GM20431 (cell line): ENCODE data around the gene CDKAL1.

Experiments
- in situ Hi-C: fragments of 300-500 bp; cut with MseI, MboI; formaldehyde crosslinking; loops from one replicate; pipeline ENCODE4 v1.15.0; 2020; ENCODE audit warnings: low sequenced_read_pairs; ENCODE audit not compliant: unreplicated experiment

CDKAL1 gene

DNA sequence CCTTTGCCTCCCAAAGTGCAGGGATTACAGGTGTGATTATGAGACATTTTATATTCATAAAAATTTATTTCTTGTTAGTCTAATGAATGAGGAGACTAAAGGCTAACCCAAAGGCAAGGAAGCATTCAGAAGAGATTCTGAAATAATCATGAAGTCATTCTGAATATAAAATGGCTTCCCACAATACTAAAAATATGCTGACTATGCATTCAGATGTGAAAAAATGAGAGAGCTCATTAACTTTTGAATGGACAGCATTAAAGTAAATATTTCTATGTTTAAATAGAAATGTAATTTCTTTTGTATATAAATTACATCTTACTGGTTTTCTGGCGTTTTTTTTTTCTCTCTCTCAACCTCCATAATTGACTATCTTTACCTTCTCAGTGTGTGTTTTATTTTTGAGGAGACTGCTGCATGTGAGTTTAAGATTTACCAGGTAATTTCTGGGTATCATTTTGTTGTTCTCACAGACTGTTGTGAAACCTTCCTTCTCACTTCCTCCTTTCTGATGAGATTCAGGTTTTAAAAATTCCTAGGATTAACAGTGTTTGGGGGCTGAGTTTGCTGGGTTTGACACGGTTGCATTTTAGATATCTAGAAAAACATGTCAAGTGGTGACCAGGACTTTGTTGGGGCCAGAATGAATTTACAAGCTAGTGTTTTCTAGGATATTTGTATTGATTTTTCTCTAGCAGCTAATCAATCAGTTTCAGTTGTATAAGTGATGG, 316.6 kb downstream of the CDKAL1 start:
- in situ Hi-C loops, result no loop called here

DNA sequence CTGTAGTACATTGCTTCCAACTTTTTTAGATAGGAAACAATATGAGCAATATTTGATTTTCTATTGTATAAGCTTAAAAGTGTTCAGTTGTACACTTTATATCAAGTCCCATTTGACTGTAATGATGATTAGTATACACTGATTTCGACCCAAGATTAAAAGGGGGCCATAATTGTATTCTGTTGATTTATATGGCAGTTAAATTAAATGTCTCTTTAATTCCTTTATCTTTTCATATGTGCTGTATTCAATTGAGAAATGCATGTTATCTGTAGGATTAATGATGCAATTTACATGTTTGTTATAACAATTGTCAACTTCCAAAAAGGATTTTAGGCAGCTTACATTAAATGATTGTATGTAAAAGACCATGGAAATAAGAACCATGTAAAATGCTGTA, 317.5 kb downstream of the CDKAL1 start:
- in situ Hi-C loops, result no loop called here

DNA sequence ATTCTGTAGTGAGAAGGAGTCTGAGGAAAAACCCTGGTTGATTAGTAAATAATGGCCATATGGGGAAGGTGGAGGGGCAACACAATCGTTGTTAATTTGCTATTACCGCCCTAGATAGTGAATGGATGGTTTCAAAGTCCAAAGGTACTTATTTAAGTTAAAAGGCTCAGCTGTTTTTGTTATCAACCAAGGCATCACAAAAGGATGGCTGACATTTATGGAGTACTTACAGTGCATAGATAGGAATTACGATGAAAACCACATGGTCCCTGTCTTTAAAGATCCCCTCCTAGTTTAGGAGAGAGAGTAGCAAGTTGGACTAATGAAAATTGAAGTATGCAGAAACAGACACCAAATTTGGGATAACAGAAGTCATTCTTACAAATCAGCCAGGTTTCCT, 319.6 kb downstream of the CDKAL1 start:
- in situ Hi-C loops, result no loop called here

DNA sequence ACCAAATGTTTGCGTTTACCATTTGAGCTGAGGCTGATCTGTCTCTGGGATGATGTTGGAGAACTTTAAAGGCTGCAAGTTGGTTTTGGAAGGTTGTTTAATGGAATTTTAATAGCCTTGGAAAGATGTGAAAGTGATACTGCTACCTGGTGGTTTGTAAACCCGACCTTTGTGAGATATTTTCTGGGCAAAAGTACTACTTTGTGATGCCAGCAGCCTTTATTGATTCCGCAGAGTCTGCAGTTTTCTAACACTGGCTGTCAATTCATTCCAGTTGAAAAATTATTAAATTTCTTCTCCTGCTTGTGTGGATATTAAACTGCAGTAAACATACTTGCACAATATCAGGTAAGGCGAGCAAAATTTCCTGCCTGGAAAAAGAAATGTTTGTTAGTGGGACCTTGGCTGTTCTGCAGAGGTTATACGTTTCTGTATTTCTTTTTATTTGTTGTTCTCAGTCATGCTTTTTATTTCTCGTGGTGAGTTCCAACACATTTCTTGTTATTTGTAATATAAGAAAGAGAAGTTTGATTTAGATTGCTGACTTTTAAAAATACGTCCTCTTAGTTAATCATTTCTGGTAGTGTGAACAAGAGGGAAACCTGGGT, 322.5 kb downstream of the CDKAL1 start:
- in situ Hi-C loops, result no loop called here

DNA sequence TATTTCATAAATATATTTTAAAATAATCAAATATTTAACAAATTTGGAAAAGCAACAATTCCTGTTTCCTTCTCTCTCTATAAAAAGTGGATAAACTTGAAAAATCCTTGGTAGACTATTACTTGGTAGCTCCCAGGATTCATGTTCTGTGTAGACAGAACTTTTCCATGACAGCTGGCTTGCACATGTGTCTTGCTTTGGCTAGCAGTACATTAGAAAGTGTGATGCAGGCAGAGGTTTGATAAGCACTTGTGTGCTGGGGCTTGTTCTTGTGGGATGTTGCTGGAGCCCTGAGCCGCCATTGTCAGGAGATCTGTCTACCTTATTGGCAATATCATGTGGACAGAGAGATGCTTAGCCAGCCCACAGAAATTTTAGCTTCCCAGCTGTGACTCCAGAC, 327.2 kb downstream of the CDKAL1 start:
- in situ Hi-C loops, result no loop called here

DNA sequence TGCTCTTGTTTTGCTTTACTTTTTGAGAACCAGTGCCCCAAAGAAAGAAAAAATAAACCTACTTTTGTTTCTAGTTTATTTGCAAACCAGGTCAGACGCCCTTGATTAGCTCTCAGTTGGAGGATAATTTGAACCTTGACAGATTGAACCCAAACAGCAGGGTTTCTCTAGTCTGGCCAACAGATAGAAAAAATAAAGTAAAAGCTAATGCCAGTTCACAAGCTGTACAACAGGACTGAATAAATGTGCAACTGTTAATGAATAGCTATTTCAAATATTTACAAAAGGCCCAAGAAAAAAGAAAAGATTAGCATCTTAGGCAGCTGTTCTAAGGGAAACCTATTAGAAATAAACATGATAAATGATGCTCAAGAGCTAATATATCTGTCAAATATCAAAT, 331.8 kb downstream of the CDKAL1 start:
- in situ Hi-C loops, result no loop called here

DNA sequence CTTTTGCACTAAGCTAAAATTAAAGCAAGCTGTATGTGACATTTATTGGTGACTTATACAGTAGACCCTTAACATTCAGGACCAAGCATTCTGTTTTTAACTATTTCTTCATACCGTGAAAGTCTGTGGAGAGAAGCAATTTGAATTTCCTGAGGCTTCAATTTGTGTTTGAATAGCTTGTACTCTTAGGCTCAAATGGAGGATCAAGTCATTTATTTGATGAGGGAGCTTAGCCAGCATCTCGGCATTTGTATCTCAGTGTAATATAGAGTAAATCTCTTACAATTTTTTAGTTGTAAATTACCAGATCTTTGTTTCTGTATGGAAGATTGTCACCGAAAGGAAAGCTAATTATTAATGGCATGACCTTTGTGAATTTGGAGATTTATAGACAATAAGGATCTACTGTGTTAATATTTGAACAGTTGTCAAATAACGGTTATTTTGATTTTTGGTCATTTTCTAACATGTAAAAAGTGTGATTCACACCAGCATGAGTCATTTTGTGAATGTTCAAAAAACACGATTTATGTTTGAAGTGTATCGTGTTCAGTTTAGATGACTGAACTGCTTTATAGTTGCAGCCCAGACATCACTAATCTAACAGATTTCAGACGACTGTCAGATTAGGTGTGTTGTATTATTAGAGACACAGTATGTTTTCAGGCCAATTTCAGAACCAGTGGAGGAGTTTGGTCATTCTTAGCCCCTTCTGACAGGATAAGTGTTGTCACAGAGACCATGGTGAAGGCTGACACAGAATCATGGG, 332.9 kb downstream of the CDKAL1 start:
- in situ Hi-C loops, result no loop called here

DNA sequence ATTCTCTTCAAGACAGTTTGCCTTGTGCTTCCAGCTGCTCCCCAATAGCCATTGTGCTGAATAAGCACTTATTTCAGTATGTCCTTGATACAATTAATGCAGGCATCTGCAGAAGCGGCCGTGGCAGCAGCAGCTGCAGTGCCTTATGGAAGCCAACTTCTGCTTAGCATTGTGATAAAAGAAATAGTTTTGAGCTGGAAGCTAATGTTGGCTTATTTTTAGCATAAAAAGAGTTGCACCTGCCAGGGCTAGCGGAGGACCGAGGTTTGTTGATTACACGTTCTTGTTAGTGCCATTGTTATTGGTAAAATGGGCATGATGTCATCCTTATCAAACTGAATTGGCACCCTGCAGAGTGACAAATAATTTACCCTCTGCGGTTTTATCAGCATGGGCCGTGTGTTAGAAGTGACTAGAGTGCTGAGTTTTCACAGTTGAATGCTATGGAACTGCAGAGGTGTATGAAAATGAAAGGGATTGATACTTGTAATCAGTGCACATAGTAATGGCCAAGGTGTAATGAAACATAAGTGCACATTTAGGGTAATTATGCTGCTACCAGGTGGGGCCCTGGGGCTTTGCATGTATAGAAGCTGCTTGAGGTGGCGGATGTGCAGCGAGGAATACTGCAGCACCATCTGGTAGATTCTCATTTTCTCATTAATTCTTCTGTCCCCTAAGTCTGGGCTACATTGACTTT, 334.3 kb downstream of the CDKAL1 start:
- in situ Hi-C loops, result no loop called here

DNA sequence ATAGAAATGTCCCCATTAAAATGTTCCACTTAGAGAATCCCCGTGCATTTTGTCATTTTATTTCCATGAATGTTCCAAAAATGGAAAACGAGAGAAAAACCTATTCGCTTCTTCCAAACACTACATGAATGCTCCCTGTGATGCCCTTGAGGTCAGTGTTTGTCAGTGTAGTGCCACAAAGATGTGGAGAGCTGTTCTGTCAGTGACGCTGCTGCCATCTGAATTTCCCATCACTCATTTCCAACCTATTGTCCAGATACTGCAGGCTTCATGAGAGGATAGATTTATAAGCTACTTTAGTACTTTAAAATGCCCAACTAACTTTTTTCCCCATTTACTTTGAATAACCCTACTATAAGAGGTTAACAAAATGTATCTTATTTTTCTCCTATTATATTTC, 335.8 kb downstream of the CDKAL1 start:
- in situ Hi-C loops, result no loop called here

DNA sequence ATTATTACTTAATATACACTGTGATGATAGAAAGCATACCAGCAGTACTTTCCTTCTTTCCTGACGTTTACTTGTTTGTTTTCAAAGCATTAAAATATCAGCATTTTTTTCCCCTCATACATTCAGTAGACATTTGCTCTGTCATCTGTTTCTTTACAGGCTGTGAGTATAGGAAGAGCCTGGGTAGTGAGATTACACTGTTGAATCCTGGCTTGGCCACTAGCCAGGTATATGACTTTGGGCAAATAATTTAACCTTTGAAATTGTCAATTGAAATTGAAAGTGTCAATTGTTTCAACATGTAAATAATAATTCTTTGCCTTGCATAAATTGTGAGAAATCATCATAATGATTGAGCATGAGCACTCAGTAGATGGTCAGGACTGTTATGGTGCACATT, 336.2 kb downstream of the CDKAL1 start:
- in situ Hi-C loops, result no loop called here

DNA sequence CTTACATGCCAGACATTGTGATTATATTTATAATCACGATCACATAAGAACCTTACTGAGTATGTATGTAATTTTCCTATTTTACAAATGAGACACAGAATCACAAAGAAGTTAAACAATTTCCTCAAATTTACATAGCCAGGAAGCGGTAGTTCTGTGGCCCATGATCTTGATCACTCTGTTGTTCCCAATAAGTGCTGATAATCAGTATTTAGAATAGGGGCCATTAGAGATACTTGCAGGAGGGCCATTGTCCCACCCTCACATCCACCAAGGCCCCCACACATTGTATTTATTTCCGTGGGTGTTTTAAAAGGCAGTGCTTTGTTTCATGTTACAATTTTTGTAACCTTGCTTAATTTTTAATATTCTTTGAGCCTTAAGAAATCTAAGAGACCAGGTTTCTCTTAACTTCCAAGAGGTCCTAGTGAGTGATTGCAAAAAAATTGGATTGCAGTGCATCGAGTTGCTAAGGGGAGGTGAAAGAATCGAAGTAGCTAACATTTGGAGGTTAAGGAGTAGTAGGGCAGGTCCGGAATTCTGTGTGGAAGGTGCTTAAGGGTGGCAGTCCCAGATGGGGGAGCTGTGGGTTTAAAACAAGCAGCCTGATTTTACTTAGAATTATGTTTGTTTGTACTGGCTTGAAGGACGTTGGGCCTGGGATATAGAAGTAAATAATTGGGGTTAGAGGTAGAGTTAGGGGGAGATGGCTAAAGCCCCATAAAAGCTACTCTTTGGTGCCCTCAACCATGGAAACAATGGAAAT, 339.4 kb downstream of the CDKAL1 start:
- in situ Hi-C loops, result no loop called here

DNA sequence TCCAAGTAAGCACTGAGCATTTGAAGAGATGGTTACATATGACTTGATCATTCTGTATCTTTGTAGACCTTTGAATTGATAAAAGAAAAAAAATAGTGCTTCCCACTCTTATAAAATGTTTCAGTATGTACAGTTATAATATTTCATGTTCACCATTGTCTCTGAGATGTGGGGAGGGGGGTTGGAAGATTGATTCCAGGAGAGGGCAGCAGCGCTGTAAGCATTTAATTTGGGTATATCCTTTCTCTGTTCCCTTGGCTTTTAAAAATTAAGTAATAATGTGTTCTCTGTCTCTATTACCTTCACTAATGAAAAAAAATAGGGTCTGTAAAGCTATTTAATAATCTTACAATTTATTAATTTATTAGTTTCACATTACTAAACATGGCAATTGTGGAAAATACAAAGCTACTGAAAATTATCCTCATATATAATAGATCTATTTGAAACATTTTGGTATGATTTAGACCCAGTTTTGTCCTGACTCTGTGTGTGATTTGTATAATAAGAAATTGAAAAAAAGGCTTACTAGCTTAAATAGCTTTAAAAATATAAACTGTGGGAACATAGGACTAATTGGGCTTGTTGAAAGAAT, 341.2 kb downstream of the CDKAL1 start:
- in situ Hi-C loops, result loop anchor here (25.0 kb wide), 1 partner anchor 712 kb away; the partner anchor contains the start of gene SOX4

DNA sequence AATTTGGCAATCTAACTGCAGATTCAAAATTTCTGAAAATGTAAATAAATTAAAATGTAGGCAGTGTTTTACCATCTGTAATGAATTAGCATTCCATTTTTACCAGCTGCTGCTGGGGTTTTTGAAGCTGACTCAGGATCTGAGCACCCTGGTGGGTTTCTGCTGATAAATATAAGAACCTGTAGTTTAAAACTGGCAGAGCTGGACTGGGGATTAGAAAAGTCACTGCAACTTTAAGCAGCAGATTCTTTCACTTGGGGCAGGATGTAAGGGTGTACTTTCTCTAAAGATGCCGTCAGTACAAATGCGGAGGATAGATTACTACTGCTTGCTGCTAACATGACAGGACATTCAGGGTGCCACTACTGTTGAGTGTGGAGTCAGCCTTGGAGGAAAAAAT, 341.8 kb downstream of the CDKAL1 start:
- in situ Hi-C loops, result loop anchor here (25.0 kb wide), 1 partner anchor 711 kb away; the partner anchor contains the start of gene SOX4

DNA sequence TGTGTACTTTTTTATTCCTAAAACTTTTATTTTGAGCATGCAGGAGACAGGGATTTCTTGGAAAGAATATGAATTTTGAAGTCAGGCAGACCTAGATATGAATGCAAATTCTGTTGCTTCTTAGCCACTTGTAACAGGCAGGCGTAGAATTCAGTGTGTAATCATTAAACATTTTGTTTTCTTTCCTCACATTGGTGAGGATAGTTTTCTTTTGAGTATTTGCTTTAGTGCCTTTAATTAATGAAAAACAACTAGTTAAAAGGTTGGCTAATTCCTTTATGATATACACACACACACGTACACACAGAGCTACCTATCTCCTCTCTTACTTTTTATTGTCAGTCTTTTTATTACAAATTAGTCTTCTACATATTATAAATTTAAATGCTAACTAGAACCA, 342.3 kb downstream of the CDKAL1 start:
- in situ Hi-C loops, result loop anchor here (25.0 kb wide), 1 partner anchor 711 kb away; the partner anchor contains the start of gene SOX4

DNA sequence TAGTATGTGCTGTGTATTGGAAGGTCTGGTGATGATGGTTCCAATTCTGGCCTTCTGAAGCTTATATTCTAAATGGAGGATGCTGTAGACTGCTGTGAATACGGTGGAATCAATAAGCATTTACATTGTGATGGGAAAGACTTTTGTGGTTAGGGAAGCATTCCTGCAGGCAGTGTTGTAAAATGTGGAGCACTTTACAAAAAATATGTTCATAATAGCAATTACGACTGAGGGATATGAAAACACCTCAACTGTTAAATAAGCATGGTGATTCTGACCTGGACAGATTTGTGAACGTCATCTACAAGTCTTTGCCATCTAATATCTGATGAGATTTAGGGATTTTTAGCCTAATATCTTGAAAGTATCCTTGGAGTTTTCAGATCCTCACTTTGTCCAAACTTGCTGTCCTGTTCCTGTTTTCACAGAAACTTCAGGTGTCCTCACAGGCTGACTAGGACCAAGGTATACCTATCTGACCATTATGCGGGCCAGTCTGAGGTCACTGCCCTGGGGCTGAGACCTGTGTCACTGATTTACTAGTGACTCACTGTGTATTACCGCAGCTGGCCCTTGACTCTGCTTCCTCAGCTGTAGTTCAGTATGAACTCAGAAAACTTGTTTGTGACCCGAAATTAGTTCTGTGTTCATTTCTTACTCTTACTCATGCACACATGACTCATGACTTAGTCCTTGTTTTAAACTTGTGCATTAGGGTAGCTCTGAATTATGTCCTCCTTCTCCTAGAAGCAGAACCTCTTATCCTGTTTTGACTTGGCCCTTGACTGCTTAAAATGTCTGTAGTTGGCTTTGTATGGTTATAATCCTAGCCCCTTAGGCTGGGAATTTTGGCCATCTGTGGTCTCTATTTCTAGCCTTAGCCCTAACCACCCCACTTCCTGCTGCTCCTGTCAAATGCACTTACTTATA, 343.0 kb downstream of the CDKAL1 start:
- in situ Hi-C loops, result loop anchor here (25.0 kb wide), 1 partner anchor 710 kb away; the partner anchor contains the start of gene SOX4

DNA sequence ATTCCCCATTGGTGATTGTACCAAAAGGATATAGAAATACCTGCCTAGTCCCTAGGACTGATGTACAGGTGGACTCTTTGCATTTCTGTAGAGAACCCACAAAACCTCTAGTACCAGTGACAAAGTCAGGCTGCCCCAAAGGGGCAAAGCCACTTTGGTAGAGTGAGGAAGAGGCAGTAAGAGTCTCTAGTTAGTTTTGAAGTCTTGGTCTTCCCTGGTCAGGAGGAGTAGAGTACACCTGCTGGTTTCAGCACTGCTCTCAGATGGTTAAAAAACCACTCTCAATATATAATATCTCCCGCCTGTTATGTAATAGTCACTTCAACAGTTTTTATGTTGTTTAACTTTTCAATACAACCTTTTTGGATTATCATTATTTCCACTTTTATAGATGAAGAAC, 344.9 kb downstream of the CDKAL1 start:
- in situ Hi-C loops, result loop anchor here (25.0 kb wide), 1 partner anchor 708 kb away; the partner anchor contains the start of gene SOX4

DNA sequence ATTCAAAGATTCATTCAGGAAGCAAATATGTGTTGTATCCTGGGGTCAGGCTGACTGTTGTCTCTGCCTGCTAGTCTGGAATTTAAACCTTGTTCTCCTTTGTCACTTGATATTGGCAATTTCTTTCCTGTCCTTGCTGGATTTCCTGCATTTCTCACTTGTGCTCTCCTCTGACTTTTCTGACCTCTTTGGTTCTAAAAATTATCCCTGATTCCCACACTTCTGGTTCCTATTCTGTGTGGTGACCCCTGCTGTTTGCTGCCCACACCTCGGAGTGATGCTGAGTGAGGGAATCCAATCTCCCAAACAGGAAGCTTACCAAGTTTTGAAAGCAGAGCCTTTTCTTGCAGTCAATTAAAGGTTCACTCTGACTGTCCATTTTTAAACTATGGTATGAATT, 345.3 kb downstream of the CDKAL1 start:
- in situ Hi-C loops, result loop anchor here (25.0 kb wide), 1 partner anchor 708 kb away; the partner anchor contains the start of gene SOX4

DNA sequence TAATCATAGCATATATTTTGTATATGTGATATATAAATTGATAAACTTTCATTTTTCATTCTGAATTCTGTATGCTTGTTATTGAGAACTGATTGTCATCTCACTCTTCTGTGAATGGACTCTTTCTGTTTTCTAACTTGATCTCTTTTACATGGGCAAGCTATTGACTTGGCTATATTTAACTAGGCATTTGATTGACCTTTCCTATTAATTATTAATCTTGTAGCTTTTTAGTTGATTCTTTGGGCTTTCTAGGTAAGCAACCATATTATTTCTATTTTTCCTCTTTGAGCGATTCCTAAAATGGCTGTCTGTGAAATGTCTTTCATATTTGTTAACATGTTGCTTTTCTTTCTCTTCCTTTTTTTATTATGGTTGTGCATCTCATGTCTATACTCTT, 347.1 kb downstream of the CDKAL1 start:
- in situ Hi-C loops, result loop anchor here (25.0 kb wide), 1 partner anchor 706 kb away; the partner anchor contains the start of gene SOX4
